DOHH2 (cell line): ENCODE results near the gene CADPS.

Source experiments
- EZH2phosphoT487 ChIP-seq: fragments of 200-600 bp; sonication (generic); IDR thresholded peaks from 2 replicates; pipeline ENCODE4 v1.6.1; 2017; ENCODE audit warnings: borderline replicate concordance, mild to moderate bottlenecking, antibody characterized with exemption, low read length, moderate library complexity, mixed read lengths
- TF ChIP-seq, protein P1 (sequence below): fragments of 200-600 bp; sonication (generic); IDR thresholded peaks from one replicate; pipeline ENCODE4 v1.5.1; 2014; ENCODE audit warnings: antibody characterized with exemption, mild to moderate bottlenecking, low read depth, low read length; ENCODE audit not compliant: poor library complexity, severe bottlenecking

DNA sequence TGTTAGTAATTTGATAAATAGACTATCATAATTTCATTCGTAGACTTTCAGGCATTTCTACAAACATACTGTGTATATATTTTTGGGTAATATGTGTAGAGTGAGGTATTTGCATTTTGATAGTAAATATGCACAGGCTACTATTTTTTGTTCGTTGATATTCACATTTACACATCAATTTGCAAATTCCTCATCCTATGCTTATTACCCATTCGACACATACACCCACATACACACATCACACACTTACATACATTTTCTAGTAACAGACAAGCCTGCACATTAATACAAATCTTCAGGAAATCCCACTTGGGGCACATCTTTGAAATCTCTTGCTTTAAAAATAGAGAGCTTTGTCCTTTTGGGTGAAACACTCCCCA, 373.9 kb downstream of the CADPS start:
- no peak for TF ChIP-seq EZH2phosphoT487
- TF ChIP-seq, protein P1, sequence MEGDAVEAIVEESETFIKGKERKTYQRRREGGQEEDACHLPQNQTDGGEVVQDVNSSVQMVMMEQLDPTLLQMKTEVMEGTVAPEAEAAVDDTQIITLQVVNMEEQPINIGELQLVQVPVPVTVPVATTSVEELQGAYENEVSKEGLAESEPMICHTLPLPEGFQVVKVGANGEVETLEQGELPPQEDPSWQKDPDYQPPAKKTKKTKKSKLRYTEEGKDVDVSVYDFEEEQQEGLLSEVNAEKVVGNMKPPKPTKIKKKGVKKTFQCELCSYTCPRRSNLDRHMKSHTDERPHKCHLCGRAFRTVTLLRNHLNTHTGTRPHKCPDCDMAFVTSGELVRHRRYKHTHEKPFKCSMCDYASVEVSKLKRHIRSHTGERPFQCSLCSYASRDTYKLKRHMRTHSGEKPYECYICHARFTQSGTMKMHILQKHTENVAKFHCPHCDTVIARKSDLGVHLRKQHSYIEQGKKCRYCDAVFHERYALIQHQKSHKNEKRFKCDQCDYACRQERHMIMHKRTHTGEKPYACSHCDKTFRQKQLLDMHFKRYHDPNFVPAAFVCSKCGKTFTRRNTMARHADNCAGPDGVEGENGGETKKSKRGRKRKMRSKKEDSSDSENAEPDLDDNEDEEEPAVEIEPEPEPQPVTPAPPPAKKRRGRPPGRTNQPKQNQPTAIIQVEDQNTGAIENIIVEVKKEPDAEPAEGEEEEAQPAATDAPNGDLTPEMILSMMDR = no peak
